ENCODE results near the gene KHDC1.
"Not testable (repeated sequence)": the region's sequence is repeated elsewhere in the genome, so short reads cannot be mapped to it uniquely, and the experiment has no call there.

Gene KHDC1

GRCh38 chr6:73264446-73264845 lies 1.4 kb upstream of the KHDC1 start:
- H3K27ac ChIP-seq = no peak overlapping the region
- no peaks in the 10 kb centered on the region for H3K27me3 ChIP-seq
- TF ChIP-seq Cebpa-rat (IDR thresholded peaks at IDR 0.05) = no peak
- peak overlapping the region in 9 of 11 experiments; percentile 85 to 96 (median 88); a peak in 18 of 22 replicates for H3K4me2 ChIP-seq
- H4K20me1 ChIP-seq = no peaks in the 10 kb centered on the region
- peaks cover 0 to 31% (median 10%) of the 10 kb centered on the region in 11 experiments; a peak in 14 of 22 replicates for H3K36me3 ChIP-seq
- no peak overlapping the region for H3K9ac ChIP-seq
- H3K9me3 ChIP-seq (replicated peaks in 1 of 11) = peaks cover 0 to 12% (median 0%) of the 10 kb centered on the region in 11 experiments; a peak in 4 of 22 replicates
- H3K4me3 ChIP-seq = no peak overlapping the region
- H3K4me1 ChIP-seq = peaks cover 8 to 37% (median 29%) of the 10 kb centered on the region in 10 experiments

GRCh38 chr6:73263570-73263909 lies 544 bp upstream of the KHDC1 start:
- Histone ChIP-seq H3K27me3 (no peaks in the 10 kb centered on the region), H3K9me3 (replicated peaks in 1 of 11) (peaks cover 0 to 5% (median 0%) of the 10 kb centered on the region in 11 experiments; a peak in 4 of 22 replicates), H3K4me3 (peak overlapping the region; percentile 69 to 84 (median 77)), H3K9ac (peak overlapping the region; percentile 77 to 87 (median 82)), H3K36me3 (peaks cover 0 to 26% (median 9%) of the 10 kb centered on the region in 11 experiments; a peak in 14 of 22 replicates), H3K4me1 (peaks cover 8 to 46% (median 37%) of the 10 kb centered on the region in 10 experiments), H4K20me1 (no peaks in the 10 kb centered on the region), H3K27ac (peak overlapping the region; percentile 38 to 85 (median 83); a peak in 20 of 22 replicates), H3K4me2 (peak overlapping the region; percentile 85 to 96 (median 88))
- no peak for TF ChIP-seq Cebpa-rat (IDR thresholded peaks at IDR 0.05)

- Histone ChIP-seq H3K36me3 (no peaks in the 10 kb centered on the region), H3K4me1 (peaks cover 8 to 32% (median 24%) of the 10 kb centered on the region in 10 experiments), H3K9ac (no peak overlapping the region), H3K4me2 (peak overlapping the region in 7 of 11 experiments; percentile 16 to 56 (median 42); a peak in 13 of 22 replicates), H3K4me3 (no peak overlapping the region), H4K20me1 (no peaks in the 10 kb centered on the region), H3K27me3 (no peaks in the 10 kb centered on the region), H3K9me3 (replicated peaks in 1 of 11) (no peaks in the 10 kb centered on the region), H3K27ac (no peak overlapping the region)
- no peak for TF ChIP-seq Cebpa-rat (IDR thresholded peaks at IDR 0.05)
Measured at GRCh38 chr6:73258721-73259120, 4.3 kb downstream of the KHDC1 start.

GRCh38 chr6:73254323-73254722 lies 8.7 kb downstream of the KHDC1 start:
- not testable (repeated sequence) for H4K20me1 ChIP-seq; H3K4me2 ChIP-seq; H3K9me3 ChIP-seq (replicated peaks in 1 of 11); H3K27ac ChIP-seq; H3K27me3 ChIP-seq; H3K9ac ChIP-seq; H3K36me3 ChIP-seq; H3K4me1 ChIP-seq; H3K4me3 ChIP-seq

GRCh38 chr6:73252703-73253102 lies 10.3 kb downstream of the KHDC1 start:
- H3K27ac ChIP-seq = no peak overlapping the region
- no peaks in the 10 kb centered on the region for H3K4me1 ChIP-seq
- TF ChIP-seq Cebpa-rat (IDR thresholded peaks at IDR 0.05) = no peak
- no peaks in the 10 kb centered on the region for H3K9me3 ChIP-seq (replicated peaks in 1 of 11)
- no peaks in the 10 kb centered on the region for H3K27me3 ChIP-seq
- no peaks in the 10 kb centered on the region for H4K20me1 ChIP-seq
- H3K9ac ChIP-seq = no peak overlapping the region
- H3K4me3 ChIP-seq = no peak overlapping the region
- no peak overlapping the region for H3K4me2 ChIP-seq
- no peaks in the 10 kb centered on the region for H3K36me3 ChIP-seq

- Histone ChIP-seq H3K4me2 (no peak overlapping the region), H3K27ac (no peak overlapping the region), H3K27me3 (no peaks in the 10 kb centered on the region), H3K4me3 (no peak overlapping the region), H3K9me3 (replicated peaks in 1 of 11) (no peaks in the 10 kb centered on the region), H4K20me1 (no peaks in the 10 kb centered on the region), H3K4me1 (no peaks in the 10 kb centered on the region), H3K36me3 (no peaks in the 10 kb centered on the region), H3K9ac (no peak overlapping the region)
- no peak for TF ChIP-seq Cebpa-rat (IDR thresholded peaks at IDR 0.05)
Measured at GRCh38 chr6:73250016-73250415, 13.0 kb downstream of the KHDC1 start.

GRCh38 chr6:73248192-73248903 lies 14.6 kb downstream of the KHDC1 start:
- H3K27ac ChIP-seq = no peak overlapping the region
- no peak overlapping the region for H3K4me2 ChIP-seq
- TF ChIP-seq Cebpa-rat (IDR thresholded peaks at IDR 0.05) = no peak
- no peaks in the 10 kb centered on the region for H4K20me1 ChIP-seq
- no peaks in the 10 kb centered on the region for H3K9me3 ChIP-seq (replicated peaks in 1 of 11)
- H3K27me3 ChIP-seq = no peaks in the 10 kb centered on the region
- H3K36me3 ChIP-seq = no peaks in the 10 kb centered on the region
- no peak overlapping the region for H3K4me3 ChIP-seq
- H3K9ac ChIP-seq = no peak overlapping the region
- H3K4me1 ChIP-seq = no peaks in the 10 kb centered on the region

- no peak for TF ChIP-seq Cebpa-rat (IDR thresholded peaks at IDR 0.05)
- H3K36me3 ChIP-seq = no peaks in the 10 kb centered on the region
- no peak overlapping the region for H3K4me2 ChIP-seq
- H3K27me3 ChIP-seq = no peaks in the 10 kb centered on the region
- H4K20me1 ChIP-seq = no peaks in the 10 kb centered on the region
- H3K27ac ChIP-seq = no peak overlapping the region
- no peak overlapping the region for H3K9ac ChIP-seq
- no peaks in the 10 kb centered on the region for H3K9me3 ChIP-seq (replicated peaks in 1 of 11)
- no peak overlapping the region for H3K4me3 ChIP-seq
- H3K4me1 ChIP-seq = no peaks in the 10 kb centered on the region
Measured at GRCh38 chr6:73242001-73242400, 21.0 kb downstream of the KHDC1 start.

GRCh38 chr6:73240730-73241129 lies 22.3 kb downstream of the KHDC1 start:
- Histone ChIP-seq H3K36me3 (no peaks in the 10 kb centered on the region), H4K20me1 (no peaks in the 10 kb centered on the region), H3K4me1 (no peaks in the 10 kb centered on the region), H3K27me3 (no peaks in the 10 kb centered on the region), H3K27ac (no peak overlapping the region), H3K4me2 (no peak overlapping the region), H3K9ac (no peak overlapping the region), H3K9me3 (replicated peaks in 1 of 11) (no peaks in the 10 kb centered on the region), H3K4me3 (no peak overlapping the region)
- TF ChIP-seq Cebpa-rat (IDR thresholded peaks at IDR 0.05) = no peak

- Histone ChIP-seq H3K9ac (no peak overlapping the region), H3K9me3 (replicated peaks in 1 of 11) (no peaks in the 10 kb centered on the region), H3K27ac (no peak overlapping the region), H3K4me3 (no peak overlapping the region), H4K20me1 (no peaks in the 10 kb centered on the region), H3K27me3 (no peaks in the 10 kb centered on the region), H3K36me3 (no peaks in the 10 kb centered on the region), H3K4me2 (no peak overlapping the region), H3K4me1 (peaks cover 0 to 5% (median 0%) of the 10 kb centered on the region in 10 experiments; a peak in 4 of 20 replicates)
- no peak for TF ChIP-seq Cebpa-rat (IDR thresholded peaks at IDR 0.05)
Measured at GRCh38 chr6:73236144-73236750, 26.7 kb downstream of the KHDC1 start.

Data from BLaER1 treated with 17β-estradiol and CSF1 and Interleukin-3, amounts not matched to agents 10 nM and 100 nM (cell line).